Activated gamma-delta T cell treated with Interleukin-2 at 50 U/mL for 16 hours (primary cell): ENCODE results near the gene RMDN3.

Experiments
- DNase-seq: peaks from one replicate; pipeline ENCODE4 v3.0.0-alpha.2; 2020

The RMDN3 gene

GRCh38 chr15:40688932-40689799 is 65.9 kb downstream of the RMDN3 start:
- no peak for DNase-seq
